HG02852 (cell line): ENCODE data around the gene AQP4.
A peak's percentile ranks its signal among the peaks of the same experiment; 100 is the strongest.

ENCODE experiments used
- ATAC-seq: cut with Tn5 transposase; IDR thresholded peaks from one replicate; pipeline ENCODE4 v1.9.1; 2021; ENCODE audit warnings: mild to moderate bottlenecking, moderate library complexity; ENCODE audit not compliant: unreplicated experiment

The AQP4 gene

GRCh38 chr18:26840965-26841364 lies 24.5 kb downstream of the AQP4 start:
- no peak for ATAC-seq

- ATAC-seq, result no peak
Measured at GRCh38 chr18:26839609-26840008, 25.9 kb downstream of the AQP4 start.

GRCh38 chr18:26832302-26832701 lies 33.2 kb downstream of the AQP4 start:
- ATAC-seq, result no peak

- no peak for ATAC-seq
Measured at GRCh38 chr18:26827581-26827980, 37.9 kb downstream of the AQP4 start.

- no peak for ATAC-seq
Measured at GRCh38 chr18:26826656-26827235, 38.8 kb downstream of the AQP4 start.

GRCh38 chr18:26821181-26821580 lies 44.3 kb downstream of the AQP4 start:
- no peak for ATAC-seq

GRCh38 chr18:26819046-26819445 lies 46.5 kb downstream of the AQP4 start:
- no peak for ATAC-seq

GRCh38 chr18:26818461-26818860 lies 47.0 kb downstream of the AQP4 start:
- no peak for ATAC-seq

GRCh38 chr18:26813043-26813442 lies 52.5 kb downstream of the AQP4 start:
- ATAC-seq, result peak; percentile 66

- no peak for ATAC-seq
Measured at GRCh38 chr18:26812462-26812861, 53.0 kb downstream of the AQP4 start.

- no peak for ATAC-seq
Measured at GRCh38 chr18:26809346-26809745, 56.2 kb downstream of the AQP4 start.

- ATAC-seq, result no peak
Measured at GRCh38 chr18:26806224-26806623, 59.3 kb downstream of the AQP4 start.

GRCh38 chr18:26804519-26804918 lies 61.0 kb downstream of the AQP4 start:
- no peak for ATAC-seq

GRCh38 chr18:26803643-26804042 lies 61.9 kb downstream of the AQP4 start:
- no peak for ATAC-seq

GRCh38 chr18:26802330-26803200 lies 62.9 kb downstream of the AQP4 start:
- ATAC-seq, result no peak
